GM12878 (cell line): ENCODE data around the gene FAM20A. TPM values are rescaled to one million over a fixed set of nuclear protein-coding genes. Genes with fewer than 3 reads are reported as not detected.

ENCODE experiments used
- ATAC-seq: fragments of 200-7000 bp; cut with Tn5 transposase; 3 replicates; pipeline ENCODE4 v1.9.1; 2020; ENCODE audit warnings: mild to moderate bottlenecking, moderate library complexity
- BruUV-seq: library from RNA; stranded (reverse); fragments of 400-500 nt; replicated peaks from 2 replicates; lab custom pipeline; 2021; lab: Mats Ljungman, UMichigan
- CTCF ChIA-PET: fragments of 300-600 bp; sonication (Branson Sonifier 250); formaldehyde crosslinking; extraction: SDS; loops from one replicate; lab custom pipeline; 2021; ENCODE audit warnings: inconsistent platforms; lab: Yijun Ruan, JAX
- POLR2A ChIA-PET: fragments of 350-600 bp; formaldehyde crosslinking; extraction: SDS; loops from one replicate; lab custom pipeline; 2021; ENCODE audit warnings: inconsistent platforms; lab: Charles Lee
- RAD21 ChIA-PET: fragments of 300-600 bp; sonication (Branson Sonifier 250); formaldehyde crosslinking; loops from one replicate; lab custom pipeline; 2023; ENCODE audit warnings: antibody characterized with exemption; ENCODE audit not compliant: unreplicated experiment; lab: Charles Lee
- SMC1A ChIA-PET: fragments of 300-600 bp; sonication (Branson Sonifier 250); formaldehyde crosslinking; loops from one replicate; lab custom pipeline; 2023; ENCODE audit not compliant: unreplicated experiment, uncharacterized antibody; lab: Charles Lee
- DNase-seq: peaks from one replicate; pipeline ENCODE4 v3.0.0-alpha.2; 2011; ENCODE audit warnings: low read depth, low spot score
- FAIRE-seq: peaks from 3 replicates; lab custom pipeline; 2011; peaks lifted over from hg19 to GRCh38; lab: Jason Lieb, UNC
- H2AFZ ChIP-seq: 2 replicates; pipeline ENCODE4 v1.6.0; 2011; ENCODE audit warnings: low read depth, low read length, control low read depth; ENCODE audit not compliant: control insufficient read depth
- H3K27ac ChIP-seq: 2 replicates; pipeline ENCODE4 v1.5.1; 2011; ENCODE audit warnings: control low read depth; ENCODE audit not compliant: control insufficient read depth, insufficient read depth
- H3K27me3 ChIP-seq, 2 experiments: replicated peaks in 1 of 2; 2 replicates each; pipeline versions ENCODE4 v1.6.0 to v1.6.1; 2011; ENCODE audit warnings: low read length in 1 of 2; ENCODE audit not compliant: control insufficient read depth in 2 of 2, insufficient read depth in 2 of 2
- H3K36me3 ChIP-seq, 2 experiments: 2 replicates each; pipeline ENCODE4 v1.5.1; 2011; ENCODE audit warnings: low read length in 1 of 2; ENCODE audit not compliant: control insufficient read depth in 2 of 2, insufficient read depth in 2 of 2
- H3K4me1 ChIP-seq: 2 replicates; pipeline ENCODE4 v1.6.1; 2011; ENCODE audit warnings: mild to moderate bottlenecking, low read length, moderate library complexity, mixed read lengths; ENCODE audit not compliant: control insufficient read depth, insufficient read depth
- H3K4me2 ChIP-seq: 2 replicates; pipeline ENCODE4 v1.6.0; 2011; ENCODE audit warnings: control low read depth; ENCODE audit not compliant: control insufficient read depth, insufficient read depth
- H3K4me3 ChIP-seq: fragments of 200-600 bp; sonication (generic); 2 replicates; pipeline ENCODE4 v1.5.1; 2016
- H3K79me2 ChIP-seq: 2 replicates; pipeline ENCODE4 v1.6.0; 2011; ENCODE audit warnings: low read length; ENCODE audit not compliant: control insufficient read depth, insufficient read depth
- H3K9ac ChIP-seq: 2 replicates; pipeline ENCODE4 v1.8.0; 2011; ENCODE audit warnings: low read length, control low read depth, mixed read lengths; ENCODE audit not compliant: control insufficient read depth, insufficient read depth
- H3K9me3 ChIP-seq: replicated peaks from 3 replicates; pipeline ENCODE4 v1.5.1; 2011; ENCODE audit warnings: mild to moderate bottlenecking, low read length; ENCODE audit not compliant: control insufficient read depth, insufficient read depth
- H4K20me1 ChIP-seq: 2 replicates; pipeline ENCODE4 v1.6.0; 2011; ENCODE audit not compliant: control insufficient read depth, insufficient read depth
- BRCA1 ChIP-seq: IDR thresholded peaks from 2 replicates; pipeline ENCODE4 v1.6.1; 2011; ENCODE audit warnings: low read depth, low read length, improper control_type of control experiment
- CBFB ChIP-seq: IDR thresholded peaks from 2 replicates; pipeline ENCODE4 v1.6.1; 2016; ENCODE audit warnings: antibody characterized with exemption, low read depth
- EGR1 ChIP-seq, 2 experiments: IDR thresholded peaks; 1 replicate in 1 of 2; 2 replicates in 1 of 2; pipeline ENCODE4 v1.6.1; 2011 to 2012; ENCODE audit warnings: low read depth in 2 of 2, low read length in 2 of 2, borderline replicate concordance in 1 of 2, mild to moderate bottlenecking in 1 of 2, moderate library complexity in 1 of 2
- EZH2 ChIP-seq: IDR thresholded peaks from 2 replicates; pipeline ENCODE4 v1.6.1; 2012; ENCODE audit warnings: low read depth, mild to moderate bottlenecking, control low read depth, inconsistent platforms, low read length, borderline replicate concordance; ENCODE audit not compliant: control insufficient read depth
- LARP7 ChIP-seq: fragments of 450-650 bp; IDR thresholded peaks from 2 replicates; pipeline ENCODE4 v1.6.1; 2017; ENCODE audit warnings: mild to moderate bottlenecking
- MXI1 ChIP-seq: fragments of 150-350 bp; IDR thresholded peaks from 2 replicates; pipeline ENCODE4 v1.6.1; 2011; ENCODE audit warnings: low read depth, mild to moderate bottlenecking, inconsistent platforms, low read length, improper control_type of control experiment
- RBBP5 ChIP-seq: fragments of 200-600 bp; sonication (generic); conservative IDR thresholded peaks from 2 replicates; pipeline ENCODE4 v1.6.1; 2016
- RCOR1 ChIP-seq: conservative IDR thresholded peaks from 2 replicates; pipeline ENCODE4 v1.6.1; 2012; ENCODE audit warnings: low read depth, low read length, improper control_type of control experiment
- RUNX3 ChIP-seq: IDR thresholded peaks from 2 replicates; pipeline ENCODE4 v1.6.1; 2012; ENCODE audit warnings: low read length, inconsistent platforms
- SIN3A ChIP-seq: IDR thresholded peaks from 2 replicates; pipeline ENCODE4 v1.6.1; 2012; ENCODE audit warnings: low read depth, low read length, improper control_type of control experiment
- SMAD5 ChIP-seq: IDR thresholded peaks from 2 replicates; pipeline ENCODE4 v1.6.1; 2016; ENCODE audit warnings: antibody characterized with exemption, low read depth
- SRF ChIP-seq, 2 experiments: IDR thresholded peaks; 2 replicates each; pipeline ENCODE4 v1.6.1; 2011; ENCODE audit warnings: low read depth in 2 of 2, low read length in 2 of 2, mild to moderate bottlenecking in 1 of 2, moderate library complexity in 1 of 2
- ZBTB11 ChIP-seq: fragments of 450-650 bp; formaldehyde crosslinking; IDR thresholded peaks from 2 replicates; pipeline ENCODE4 v1.5.0; 2022; ENCODE audit warnings: mild to moderate bottlenecking, missing genetic modification characterization
- WGBS: methylation state at CpG from one replicate; pipeline ENCODE4 v1.1.6; 2016; ENCODE audit warnings: low lambda C conversion rate; ENCODE audit not compliant: insufficient replicate concordance, insufficient coverage; ENCODE audit errors: missing lambda C conversion rate; 5-methylcytosine and 5-hydroxymethylcytosine counted together
- in situ Hi-C: fragments of 300-500 bp; cut with MboI; formaldehyde crosslinking; loops from 9 replicates; pipeline ENCODE4 v1.14.3; 2018; ENCODE audit warnings: mixed read lengths
- intact Hi-C: fragments of 100-400 bp; cut with micrococcal nuclease; formaldehyde crosslinking; loops from one replicate; pipeline ENCODE4 v1.14.2; 2022; ENCODE audit not compliant: unreplicated experiment
- polyA plus RNA-seq, 11 experiments: library from polyadenylated mRNA; depleted of rRNA in 4 of 11; unstranded in 6 of 11; stranded (reverse) in 5 of 11; fragments of >200 nt; fragmentation: Nextera tagmentation in 4 of 11; fragmentation: Illumina TruSeq in 1 of 11; extraction: Ambion mirVana in 4 of 11; extraction: Trizol in 1 of 11; gene quantifications; 1 replicate in 1 of 11; 2 replicates in 10 of 11; pipeline versions ENCODE4 v1.2.1 to v1.2.3, GENCODE V29; 2011 to 2016; ENCODE audit warnings: inconsistent platforms in 2 of 11, missing spikeins in 2 of 11, low read depth in 1 of 11
- total RNA-seq, 4 experiments: library from RNA; depleted of rRNA in 3 of 4; stranded (reverse); fragments of >200 nt in 3 of 4; fragmentation: Illumina TruSeq in 1 of 4; extraction: Trizol in 1 of 4; gene quantifications; 2 replicates each; pipeline versions ENCODE4 v1.2.1 to v1.2.3, GENCODE V29; 2013 to 2021
- TF ChIP-seq, protein P1 (sequence below), 3 experiments: IDR thresholded peaks in 2 of 3; conservative IDR thresholded peaks in 1 of 3; 2 replicates each; pipeline ENCODE4 v1.5.1; 2011; ENCODE audit warnings: low read depth in 3 of 3, low read length in 3 of 3, mild to moderate bottlenecking in 3 of 3, control low read depth in 2 of 3, moderate library complexity in 2 of 3, inconsistent platforms in 1 of 3, mixed read lengths in 1 of 3; ENCODE audit not compliant: control insufficient read depth in 2 of 3, insufficient read depth in 1 of 3; ENCODE audit errors: extremely low read depth in 1 of 3
- TF ChIP-seq, protein P2 (sequence below): IDR thresholded peaks from 2 replicates; pipeline ENCODE4 v1.6.1; 2011; ENCODE audit warnings: low read depth, mild to moderate bottlenecking, low read length, moderate library complexity, borderline replicate concordance; ENCODE audit errors: extremely low read depth
- TF ChIP-seq, protein P3 (sequence below): fragments of 450-650 bp; IDR thresholded peaks from 2 replicates; pipeline ENCODE4 v1.6.1; 2017; ENCODE audit warnings: antibody characterized with exemption, mild to moderate bottlenecking, moderate library complexity

The FAM20A gene
- total and polyA plus RNA-seq, 10 of the 15 experiments (the other 5 are each of a cell fraction or from before 2014, with no cell fraction given) = 0.13 TPM; not detected in 9

DNA sequence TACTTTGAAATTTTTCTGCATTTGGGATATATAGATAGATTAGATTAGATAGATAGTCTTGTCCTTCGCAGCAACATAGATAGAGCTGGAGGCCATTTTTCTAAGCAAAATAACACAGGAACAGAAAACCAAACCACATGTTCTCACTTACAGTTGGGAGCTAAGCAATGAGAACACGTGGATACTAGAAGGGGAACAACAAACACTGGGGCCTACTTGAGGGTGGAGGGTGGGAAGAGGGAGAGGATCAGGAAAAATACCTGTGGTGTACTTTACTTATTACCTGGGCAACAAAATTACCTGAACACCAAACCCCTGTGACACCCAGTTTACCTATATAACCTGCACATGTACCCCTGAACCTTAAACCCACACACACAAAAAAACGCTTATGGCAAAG, 74.6 kb downstream of the FAM20A start:
- POLR2A ChIA-PET = no interaction called here
- Histone ChIP-seq H2AFZ (no peak overlapping the region), H3K4me3 (no peak overlapping the region), H3K9ac (no peak overlapping the region), H3K4me1 (no peaks in the 10 kb centered on the region), H3K4me2 (no peak overlapping the region), H3K27ac (no peak overlapping the region), H3K79me2 (no peaks in the 10 kb centered on the region), H4K20me1 (0 out of 2 replicates have a peak, but pooled peaks cover 2% of the 10 kb centered on the region), H3K9me3 (no peaks in the 10 kb centered on the region), H3K27me3 (no peaks in the 10 kb centered on the region), H3K36me3 (peaks cover 6 to 56% of the 10 kb centered on the region in 2 experiments)
- CTCF ChIA-PET = interaction anchor here (1.4 kb wide), 1 partner anchor 11 kb away, joined by 4 read pairs; no protein-coding TSS in a partner anchor
- BruUV-seq = no TSS peak
- in situ Hi-C loops (no loop called here), intact Hi-C loops (no loop called here)
- RAD21 ChIA-PET = no interaction called here
- WGBS = 71% methylated on average over 3 of the region's 3 CpGs
- TF ChIP-seq, protein P1, sequence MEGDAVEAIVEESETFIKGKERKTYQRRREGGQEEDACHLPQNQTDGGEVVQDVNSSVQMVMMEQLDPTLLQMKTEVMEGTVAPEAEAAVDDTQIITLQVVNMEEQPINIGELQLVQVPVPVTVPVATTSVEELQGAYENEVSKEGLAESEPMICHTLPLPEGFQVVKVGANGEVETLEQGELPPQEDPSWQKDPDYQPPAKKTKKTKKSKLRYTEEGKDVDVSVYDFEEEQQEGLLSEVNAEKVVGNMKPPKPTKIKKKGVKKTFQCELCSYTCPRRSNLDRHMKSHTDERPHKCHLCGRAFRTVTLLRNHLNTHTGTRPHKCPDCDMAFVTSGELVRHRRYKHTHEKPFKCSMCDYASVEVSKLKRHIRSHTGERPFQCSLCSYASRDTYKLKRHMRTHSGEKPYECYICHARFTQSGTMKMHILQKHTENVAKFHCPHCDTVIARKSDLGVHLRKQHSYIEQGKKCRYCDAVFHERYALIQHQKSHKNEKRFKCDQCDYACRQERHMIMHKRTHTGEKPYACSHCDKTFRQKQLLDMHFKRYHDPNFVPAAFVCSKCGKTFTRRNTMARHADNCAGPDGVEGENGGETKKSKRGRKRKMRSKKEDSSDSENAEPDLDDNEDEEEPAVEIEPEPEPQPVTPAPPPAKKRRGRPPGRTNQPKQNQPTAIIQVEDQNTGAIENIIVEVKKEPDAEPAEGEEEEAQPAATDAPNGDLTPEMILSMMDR (IDR thresholded peaks at IDR 0.05 in 2 of 3, conservative IDR thresholded peaks at IDR 0.05 in 1 of 3; ENCODE audit: control insufficient read depth in 2 of 3, extremely low read depth in 1 of 3, insufficient read depth in 1 of 3, low read depth in 3 of 3, low read length in 3 of 3) = no peak
- TF ChIP-seq MXI1 (no peak), BRCA1 (no peak), ZBTB11 (CRISPR knock-in tag) (no peak), CBFB (no peak), SIN3A (no peak), RUNX3 (no peak), SRF (IDR thresholded peaks at IDR 0.05; ENCODE audit: low read depth in 2 of 2, low read length in 2 of 2) (no peak), SMAD5 (no peak), LARP7 (no peak), RCOR1 (no peak), RBBP5 (no peak), EZH2 (no peak), EGR1 (IDR thresholded peaks at IDR 0.05; ENCODE audit: borderline replicate concordance in 1 of 2, low read depth in 2 of 2, low read length in 2 of 2) (no peak)
- TF ChIP-seq, protein P2, sequence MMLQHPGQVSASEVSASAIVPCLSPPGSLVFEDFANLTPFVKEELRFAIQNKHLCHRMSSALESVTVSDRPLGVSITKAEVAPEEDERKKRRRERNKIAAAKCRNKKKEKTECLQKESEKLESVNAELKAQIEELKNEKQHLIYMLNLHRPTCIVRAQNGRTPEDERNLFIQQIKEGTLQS = no peak
- TF ChIP-seq, protein P3, sequence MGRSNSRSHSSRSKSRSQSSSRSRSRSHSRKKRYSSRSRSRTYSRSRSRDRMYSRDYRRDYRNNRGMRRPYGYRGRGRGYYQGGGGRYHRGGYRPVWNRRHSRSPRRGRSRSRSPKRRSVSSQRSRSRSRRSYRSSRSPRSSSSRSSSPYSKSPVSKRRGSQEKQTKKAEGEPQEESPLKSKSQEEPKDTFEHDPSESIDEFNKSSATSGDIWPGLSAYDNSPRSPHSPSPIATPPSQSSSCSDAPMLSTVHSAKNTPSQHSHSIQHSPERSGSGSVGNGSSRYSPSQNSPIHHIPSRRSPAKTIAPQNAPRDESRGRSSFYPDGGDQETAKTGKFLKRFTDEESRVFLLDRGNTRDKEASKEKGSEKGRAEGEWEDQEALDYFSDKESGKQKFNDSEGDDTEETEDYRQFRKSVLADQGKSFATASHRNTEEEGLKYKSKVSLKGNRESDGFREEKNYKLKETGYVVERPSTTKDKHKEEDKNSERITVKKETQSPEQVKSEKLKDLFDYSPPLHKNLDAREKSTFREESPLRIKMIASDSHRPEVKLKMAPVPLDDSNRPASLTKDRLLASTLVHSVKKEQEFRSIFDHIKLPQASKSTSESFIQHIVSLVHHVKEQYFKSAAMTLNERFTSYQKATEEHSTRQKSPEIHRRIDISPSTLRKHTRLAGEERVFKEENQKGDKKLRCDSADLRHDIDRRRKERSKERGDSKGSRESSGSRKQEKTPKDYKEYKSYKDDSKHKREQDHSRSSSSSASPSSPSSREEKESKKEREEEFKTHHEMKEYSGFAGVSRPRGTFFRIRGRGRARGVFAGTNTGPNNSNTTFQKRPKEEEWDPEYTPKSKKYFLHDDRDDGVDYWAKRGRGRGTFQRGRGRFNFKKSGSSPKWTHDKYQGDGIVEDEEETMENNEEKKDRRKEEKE = no peak
- ATAC-seq = no peak
- no peak for DNase-seq
- no peak for FAIRE-seq
- SMC1A ChIA-PET = interaction anchor here (0.8 to 1.3 kb wide), 2 partner anchors 11 to 262 kb away, joined by 3 to 4 read pairs; no protein-coding TSS in a partner anchor
